ENCODE data around the gene RYR2. TPM values are rescaled to one million over a fixed set of nuclear protein-coding genes. Genes with fewer than 3 reads are reported as not detected.

RYR2 gene
- total and polyA plus RNA-seq, 2 of the 8 experiments (the other 6 are each of a cell fraction or from before 2014, with no cell fraction given): 1.3 to 4.4 TPM

DNA sequence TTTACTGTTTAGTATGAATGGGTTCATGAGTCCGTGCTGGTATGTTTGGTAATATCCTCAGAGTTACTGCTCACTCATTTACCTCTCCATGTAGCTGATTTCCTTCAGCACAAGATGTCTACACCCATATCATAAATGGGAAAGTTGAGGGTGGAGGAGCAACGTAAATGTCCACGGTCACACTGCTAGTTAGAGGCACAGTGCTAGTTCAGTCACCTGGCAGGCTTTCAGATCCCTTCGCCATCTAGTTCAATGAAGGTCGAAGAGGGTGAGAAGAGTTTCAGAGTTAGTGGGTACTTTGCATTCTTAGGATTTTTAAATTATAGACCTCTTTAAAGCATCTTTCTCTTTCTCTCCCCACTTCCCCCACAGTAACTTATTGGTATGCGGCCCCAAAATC lies 630.0 kb downstream of the RYR2 start:
- no peaks in the 10 kb centered on the region for H3K79me1 ChIP-seq (ENCODE audit: low read depth, low read length)
- H2BK5ac ChIP-seq (ENCODE audit: low read depth, low read length): no peak overlapping the region
- no peak overlapping the region for H3K56ac ChIP-seq (replicated peaks; ENCODE audit: insufficient read length, low read depth, low read length)
- no peaks in the 10 kb centered on the region for H3K36me3 ChIP-seq (ENCODE audit: control insufficient read depth in 2 of 4, insufficient read depth in 4 of 4, low read length in 3 of 4)
- H4K20me1 ChIP-seq (replicated peaks in 1 of 2; ENCODE audit: control insufficient read depth in 1 of 2, insufficient read depth in 2 of 2, low read length in 2 of 2): no peaks in the 10 kb centered on the region
- no peaks in the 10 kb centered on the region for H3K23me2 ChIP-seq (ENCODE audit: low read depth, low read length)
- no peak overlapping the region for H3K18ac ChIP-seq (ENCODE audit: extremely low read depth, low read length)
- TF ChIP-seq CEBPB (IDR thresholded peaks at IDR 0.05; ENCODE audit: low read depth, low read length) (no peak), KDM5A (IDR thresholded peaks at IDR 0.05; ENCODE audit: low read length) (no peak), BCL11A (IDR thresholded peaks at IDR 0.05; ENCODE audit: low read depth in 2 of 2, low read length in 2 of 2) (no peak), HDAC2 (IDR thresholded peaks at IDR 0.05; ENCODE audit: borderline replicate concordance in 1 of 2, low read depth in 2 of 2, low read length in 2 of 2) (no peak)
- TF ChIP-seq, protein P1, sequence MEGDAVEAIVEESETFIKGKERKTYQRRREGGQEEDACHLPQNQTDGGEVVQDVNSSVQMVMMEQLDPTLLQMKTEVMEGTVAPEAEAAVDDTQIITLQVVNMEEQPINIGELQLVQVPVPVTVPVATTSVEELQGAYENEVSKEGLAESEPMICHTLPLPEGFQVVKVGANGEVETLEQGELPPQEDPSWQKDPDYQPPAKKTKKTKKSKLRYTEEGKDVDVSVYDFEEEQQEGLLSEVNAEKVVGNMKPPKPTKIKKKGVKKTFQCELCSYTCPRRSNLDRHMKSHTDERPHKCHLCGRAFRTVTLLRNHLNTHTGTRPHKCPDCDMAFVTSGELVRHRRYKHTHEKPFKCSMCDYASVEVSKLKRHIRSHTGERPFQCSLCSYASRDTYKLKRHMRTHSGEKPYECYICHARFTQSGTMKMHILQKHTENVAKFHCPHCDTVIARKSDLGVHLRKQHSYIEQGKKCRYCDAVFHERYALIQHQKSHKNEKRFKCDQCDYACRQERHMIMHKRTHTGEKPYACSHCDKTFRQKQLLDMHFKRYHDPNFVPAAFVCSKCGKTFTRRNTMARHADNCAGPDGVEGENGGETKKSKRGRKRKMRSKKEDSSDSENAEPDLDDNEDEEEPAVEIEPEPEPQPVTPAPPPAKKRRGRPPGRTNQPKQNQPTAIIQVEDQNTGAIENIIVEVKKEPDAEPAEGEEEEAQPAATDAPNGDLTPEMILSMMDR (IDR thresholded peaks at IDR 0.05; ENCODE audit: control extremely low read depth in 1 of 3, insufficient read depth in 1 of 3, low read depth in 1 of 3, low read length in 3 of 3): no peak
- TF ChIP-seq, protein P2, sequence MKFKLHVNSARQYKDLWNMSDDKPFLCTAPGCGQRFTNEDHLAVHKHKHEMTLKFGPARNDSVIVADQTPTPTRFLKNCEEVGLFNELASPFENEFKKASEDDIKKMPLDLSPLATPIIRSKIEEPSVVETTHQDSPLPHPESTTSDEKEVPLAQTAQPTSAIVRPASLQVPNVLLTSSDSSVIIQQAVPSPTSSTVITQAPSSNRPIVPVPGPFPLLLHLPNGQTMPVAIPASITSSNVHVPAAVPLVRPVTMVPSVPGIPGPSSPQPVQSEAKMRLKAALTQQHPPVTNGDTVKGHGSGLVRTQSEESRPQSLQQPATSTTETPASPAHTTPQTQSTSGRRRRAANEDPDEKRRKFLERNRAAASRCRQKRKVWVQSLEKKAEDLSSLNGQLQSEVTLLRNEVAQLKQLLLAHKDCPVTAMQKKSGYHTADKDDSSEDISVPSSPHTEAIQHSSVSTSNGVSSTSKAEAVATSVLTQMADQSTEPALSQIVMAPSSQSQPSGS (IDR thresholded peaks at IDR 0.05; ENCODE audit: low read length): no peak
- WGBS, 2 experiments (ENCODE audit: extremely low coverage in 1 of 2, insufficient coverage in 1 of 2, insufficient read length in 1 of 2, insufficient replicate concordance in 2 of 2, low coverage in 1 of 2, low lambda C conversion rate in 2 of 2, missing lambda C conversion rate in 1 of 2): 94% methylated on average over 6 of the region's 6 CpGs; no CpG with 5 or more reads in 1 of the 2 experiments
- H3K4ac ChIP-seq (replicated peaks; ENCODE audit: insufficient read length, low read depth, low read length): no peak overlapping the region
- H3K27me3 ChIP-seq (replicated peaks in 1 of 4; ENCODE audit: control insufficient read depth in 3 of 4, extremely low read depth in 1 of 4, insufficient read depth in 3 of 4, low read length in 3 of 4): no peaks in the 10 kb centered on the region
- DNase-seq (ENCODE audit: low read depth in 1 of 2, low spot score in 2 of 2) (no peak), FAIRE-seq (no peak)
- ChIA-PET CTCF (ENCODE audit: partially characterized antibody) (interaction anchor here (1.4 kb wide), 1 partner anchor 10 kb away, joined by 5 read pairs; no protein-coding TSS in a partner anchor), POLR2A (ENCODE audit: partially characterized antibody) (no interaction called here)
- H2BK20ac ChIP-seq (ENCODE audit: low read length): no peak overlapping the region
- no peak overlapping the region for H3K14ac ChIP-seq (ENCODE audit: insufficient read length)
- H3K4me3 ChIP-seq (ENCODE audit: extremely low read depth in 1 of 4, insufficient read depth in 2 of 4, low read depth in 3 of 4, low read length in 4 of 4): no peak overlapping the region
- no peak overlapping the region for H3K27ac ChIP-seq (ENCODE audit: low read depth, low read length)
- H3K23ac ChIP-seq (ENCODE audit: insufficient read length): no peak overlapping the region
- H3K4me1 ChIP-seq (replicated peaks in 1 of 4; ENCODE audit: control insufficient read depth in 3 of 4, insufficient read depth in 4 of 4, low read length in 3 of 4): peaks cover 0 to 2% (median 0%) of the 10 kb centered on the region in 4 experiments; a peak in 1 of 7 replicates
- H2BK12ac ChIP-seq (ENCODE audit: low read depth, low read length): no peak overlapping the region
- no peak overlapping the region for H2AFZ ChIP-seq (ENCODE audit: low read length)
- H2BK15ac ChIP-seq (ENCODE audit: low read length): no peak overlapping the region
- no peak overlapping the region for H4K8ac ChIP-seq (ENCODE audit: extremely low read depth, insufficient read depth, low read length)
- no peaks in the 10 kb centered on the region for H3K9me3 ChIP-seq (ENCODE audit: insufficient read depth in 2 of 2, low read depth in 1 of 2, low read length in 1 of 2)
- H3K79me2 ChIP-seq (ENCODE audit: control insufficient read depth in 1 of 2, insufficient read depth in 2 of 2, low read length in 2 of 2): no peaks in the 10 kb centered on the region
- H4K5ac ChIP-seq (ENCODE audit: insufficient read length, low read depth, low read length): no peak overlapping the region
- H3K4me2 ChIP-seq (ENCODE audit: insufficient read depth in 1 of 2, low read depth in 2 of 2, low read length in 2 of 2): no peak overlapping the region
- H3K9ac ChIP-seq (replicated peaks in 1 of 4; ENCODE audit: extremely low read depth in 1 of 4, low read depth in 3 of 4, low read length in 3 of 4): no peak overlapping the region
- no peak overlapping the region for H2AK5ac ChIP-seq (ENCODE audit: low read depth, low read length)
- H2BK120ac ChIP-seq (replicated peaks; ENCODE audit: low read depth, low read length): no peak overlapping the region
- no peak overlapping the region for H4K91ac ChIP-seq (replicated peaks; ENCODE audit: insufficient read length, low read length)
